Measurements from ENCODE around the gene SAMD3. TPM values are rescaled to one million over a fixed set of nuclear protein-coding genes. Genes with fewer than 3 reads are reported as not detected.

The SAMD3 gene
- total RNA-seq, 4 donors from 2014 or later = 4.0 to 4.4 TPM; not detected in 2

DNA sequence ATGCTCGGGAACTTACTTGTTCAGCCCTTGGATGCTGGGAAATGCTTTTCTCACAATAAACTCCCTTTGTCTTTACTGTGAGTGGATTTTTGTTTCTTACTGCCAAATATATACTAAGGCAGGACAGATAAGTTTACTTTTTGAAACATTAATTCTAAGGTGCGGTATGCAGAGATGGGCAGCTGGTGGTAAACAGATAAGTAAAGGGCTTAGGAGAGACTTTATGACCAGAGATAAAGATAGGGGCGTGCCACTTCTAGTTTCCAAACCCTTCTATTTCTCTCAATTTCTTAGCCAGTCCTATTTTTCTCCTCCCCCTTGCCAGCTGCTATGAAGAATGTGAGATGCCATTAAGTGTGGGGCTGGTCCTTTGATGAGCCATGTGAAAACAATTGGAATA, 16.3 kb downstream of the SAMD3 start:
- Histone ChIP-seq H3K27ac (no peak overlapping the region), H3K36me3 (no peaks in the 10 kb centered on the region), H3K27me3 (no peaks in the 10 kb centered on the region), H3K4me1 (peaks cover 0 to under 1% (median 0%) of the 10 kb centered on the region in 4 donors), H3K4me3 (no peak overlapping the region), H3K9me3 (no peaks in the 10 kb centered on the region)
- DNase-seq = no peak
- intact Hi-C loops (cut with DNase I; ENCODE audit: low total_unique reads) = no loop called here
- TF ChIP-seq EP300 (IDR thresholded peaks at IDR 0.05; ENCODE audit: low read depth) (no peak), POLR2AphosphoS5 (IDR thresholded peaks at IDR 0.05) (no peak), POLR2A (IDR thresholded peaks at IDR 0.05) (no peak)
- TF ChIP-seq, protein P1, sequence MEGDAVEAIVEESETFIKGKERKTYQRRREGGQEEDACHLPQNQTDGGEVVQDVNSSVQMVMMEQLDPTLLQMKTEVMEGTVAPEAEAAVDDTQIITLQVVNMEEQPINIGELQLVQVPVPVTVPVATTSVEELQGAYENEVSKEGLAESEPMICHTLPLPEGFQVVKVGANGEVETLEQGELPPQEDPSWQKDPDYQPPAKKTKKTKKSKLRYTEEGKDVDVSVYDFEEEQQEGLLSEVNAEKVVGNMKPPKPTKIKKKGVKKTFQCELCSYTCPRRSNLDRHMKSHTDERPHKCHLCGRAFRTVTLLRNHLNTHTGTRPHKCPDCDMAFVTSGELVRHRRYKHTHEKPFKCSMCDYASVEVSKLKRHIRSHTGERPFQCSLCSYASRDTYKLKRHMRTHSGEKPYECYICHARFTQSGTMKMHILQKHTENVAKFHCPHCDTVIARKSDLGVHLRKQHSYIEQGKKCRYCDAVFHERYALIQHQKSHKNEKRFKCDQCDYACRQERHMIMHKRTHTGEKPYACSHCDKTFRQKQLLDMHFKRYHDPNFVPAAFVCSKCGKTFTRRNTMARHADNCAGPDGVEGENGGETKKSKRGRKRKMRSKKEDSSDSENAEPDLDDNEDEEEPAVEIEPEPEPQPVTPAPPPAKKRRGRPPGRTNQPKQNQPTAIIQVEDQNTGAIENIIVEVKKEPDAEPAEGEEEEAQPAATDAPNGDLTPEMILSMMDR (IDR thresholded peaks at IDR 0.05) = no peak
- in situ Hi-C loops (cut with MboI; ENCODE audit: low pct_ligation_motif_present in 1 of 4, low pct_unique_long_range_greater_than_20kb in 1 of 4, low sequenced_read_pairs in 3 of 4) = no loop called here
- 64 to 74% methylated on average over 3 of the region's 3 CpGs for WGBS, 2 donors (ENCODE audit: low coverage in 1 of 2)

DNA sequence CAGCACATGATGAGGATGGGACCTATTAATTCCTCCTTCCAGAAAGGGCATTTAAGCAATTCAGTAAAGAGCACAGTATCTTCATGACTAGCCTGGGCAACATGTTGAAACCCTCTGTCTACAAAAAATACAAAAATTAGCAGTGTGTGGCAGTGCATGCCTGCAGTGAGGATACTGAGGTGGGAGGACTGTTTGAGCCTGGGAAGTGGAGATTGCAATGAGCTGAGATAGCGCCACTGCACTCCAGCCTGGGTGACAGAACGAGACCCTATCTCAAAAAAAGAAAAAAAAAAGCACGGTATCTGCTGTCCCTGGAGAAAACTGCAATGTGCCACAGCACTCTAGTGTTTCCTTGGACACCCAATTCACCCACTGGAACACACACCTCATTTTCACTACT, 18.4 kb downstream of the SAMD3 start:
- H3K27me3 ChIP-seq = no peaks in the 10 kb centered on the region
- no peaks in the 10 kb centered on the region for H3K36me3 ChIP-seq
- no peak overlapping the region for H3K27ac ChIP-seq
- no peak for DNase-seq
- intact Hi-C loops (cut with DNase I; ENCODE audit: low total_unique reads) (no loop called here), in situ Hi-C loops (cut with MboI; ENCODE audit: low pct_ligation_motif_present in 1 of 4, low pct_unique_long_range_greater_than_20kb in 1 of 4, low sequenced_read_pairs in 3 of 4) (no loop called here)
- TF ChIP-seq POLR2A (IDR thresholded peaks at IDR 0.05) = no peak
- no peak for TF ChIP-seq POLR2AphosphoS5 (IDR thresholded peaks at IDR 0.05)
- TF ChIP-seq EP300 (IDR thresholded peaks at IDR 0.05; ENCODE audit: low read depth) = no peak
- no peaks in the 10 kb centered on the region for H3K9me3 ChIP-seq
- H3K4me1 ChIP-seq = no peaks in the 10 kb centered on the region
- 52 to 72% methylated on average over 3 of the region's 3 CpGs for WGBS, 2 donors (ENCODE audit: low coverage in 1 of 2)
- H3K4me3 ChIP-seq = no peak overlapping the region

DNA sequence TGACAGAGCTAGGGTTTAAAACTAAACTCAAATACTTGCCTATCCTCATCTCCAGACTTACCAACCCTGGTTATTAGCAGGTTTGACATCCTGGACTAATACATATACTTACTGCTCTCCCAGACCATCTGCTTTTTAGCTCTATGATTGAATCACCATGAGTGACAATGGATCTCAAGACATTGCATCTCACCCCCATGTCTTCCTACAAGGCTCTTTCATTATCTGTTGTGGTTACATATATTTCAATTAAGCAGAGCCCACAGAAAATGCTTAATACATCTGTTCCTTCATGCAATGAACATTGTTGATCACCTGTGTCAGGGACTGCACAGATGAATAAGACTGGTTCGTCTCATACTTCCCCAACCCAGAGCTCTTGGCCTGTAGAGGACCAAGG, 19.4 kb downstream of the SAMD3 start:
- TF ChIP-seq POLR2A (IDR thresholded peaks at IDR 0.05) (no peak), EP300 (IDR thresholded peaks at IDR 0.05; ENCODE audit: low read depth) (no peak), POLR2AphosphoS5 (IDR thresholded peaks at IDR 0.05) (no peak)
- TF ChIP-seq, protein P1 (IDR thresholded peaks at IDR 0.05) = no peak
- Histone ChIP-seq H3K4me3 (no peak overlapping the region), H3K36me3 (no peaks in the 10 kb centered on the region), H3K9me3 (no peaks in the 10 kb centered on the region), H3K27ac (no peak overlapping the region), H3K4me1 (no peaks in the 10 kb centered on the region), H3K27me3 (no peaks in the 10 kb centered on the region)
- in situ Hi-C loops (cut with MboI; ENCODE audit: low pct_ligation_motif_present in 1 of 4, low pct_unique_long_range_greater_than_20kb in 1 of 4, low sequenced_read_pairs in 3 of 4) = no loop called here
- intact Hi-C loops (cut with DNase I; ENCODE audit: low total_unique reads) = no loop called here
- WGBS, 2 donors (ENCODE audit: low coverage in 1 of 2) = 71% methylated on average over 1 of the region's 1 CpG; no CpG with 5 or more reads in 1 of the 2 donors
- no peak for DNase-seq

DNA sequence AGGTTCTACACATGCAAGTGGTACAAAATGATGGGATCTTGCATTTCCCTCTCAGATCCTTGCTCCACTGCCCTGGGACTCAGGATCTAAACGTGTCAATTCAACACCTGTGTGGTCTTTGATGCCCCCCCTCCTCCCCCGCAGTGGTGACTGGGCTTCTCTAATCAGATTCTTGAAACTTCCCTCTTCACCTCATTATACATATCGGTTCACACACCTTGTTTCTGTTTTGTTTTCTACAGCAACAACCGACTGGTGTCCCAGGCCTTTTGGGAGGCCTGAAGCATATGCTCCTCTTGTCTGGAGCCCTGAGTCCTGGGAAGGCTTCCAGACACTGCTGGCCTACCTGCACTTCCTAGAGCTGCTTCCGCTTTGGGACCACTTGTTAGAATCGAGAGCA, 20.0 kb downstream of the SAMD3 start:
- 64 to 71% methylated on average over 6 of the region's 6 CpGs for WGBS, 2 donors (ENCODE audit: low coverage in 1 of 2)
- Histone ChIP-seq H3K27ac (no peak overlapping the region), H3K4me1 (no peaks in the 10 kb centered on the region), H3K36me3 (no peaks in the 10 kb centered on the region), H3K9me3 (no peaks in the 10 kb centered on the region), H3K4me3 (no peak overlapping the region), H3K27me3 (no peaks in the 10 kb centered on the region)
- intact Hi-C loops (cut with DNase I; ENCODE audit: low total_unique reads) (no loop called here), in situ Hi-C loops (cut with MboI; ENCODE audit: low pct_ligation_motif_present in 1 of 4, low pct_unique_long_range_greater_than_20kb in 1 of 4, low sequenced_read_pairs in 3 of 4) (no loop called here)
- TF ChIP-seq POLR2AphosphoS5 (IDR thresholded peaks at IDR 0.05) = no peak
- no peak for TF ChIP-seq POLR2A (IDR thresholded peaks at IDR 0.05)
- TF ChIP-seq EP300 (IDR thresholded peaks at IDR 0.05; ENCODE audit: low read depth) = no peak
- TF ChIP-seq, protein P1 (IDR thresholded peaks at IDR 0.05) = no peak
- peak; percentile 16 for DNase-seq

DNA sequence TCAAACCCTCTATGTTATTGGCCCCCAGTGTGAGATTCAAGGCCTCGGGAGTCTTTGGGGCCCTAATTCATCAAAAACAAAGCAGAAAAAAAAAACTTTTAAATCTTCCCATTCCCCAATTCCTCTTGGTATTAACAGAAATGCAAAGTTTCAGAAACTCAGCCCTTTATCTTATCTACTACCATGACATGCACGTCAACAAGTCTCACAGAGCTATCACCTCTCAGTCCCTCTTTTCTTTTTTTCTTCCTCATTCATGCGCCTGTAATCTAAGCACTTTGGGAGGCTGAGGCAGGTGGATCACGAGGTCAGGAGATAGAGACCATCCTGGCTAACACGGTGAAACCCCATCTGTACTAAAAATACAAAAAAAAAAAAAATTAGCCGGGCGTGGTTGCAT, 22.7 kb downstream of the SAMD3 start:
- intact Hi-C loops (cut with DNase I; ENCODE audit: low total_unique reads) = no loop called here
- no peaks in the 10 kb centered on the region for H3K27me3 ChIP-seq
- no peak for DNase-seq
- H3K4me3 ChIP-seq = no peak overlapping the region
- H3K27ac ChIP-seq = no peak overlapping the region
- in situ Hi-C loops (cut with MboI; ENCODE audit: low pct_ligation_motif_present in 1 of 4, low pct_unique_long_range_greater_than_20kb in 1 of 4, low sequenced_read_pairs in 3 of 4) = no loop called here
- no peaks in the 10 kb centered on the region for H3K9me3 ChIP-seq
- no peaks in the 10 kb centered on the region for H3K4me1 ChIP-seq
- H3K36me3 ChIP-seq = no peaks in the 10 kb centered on the region
- no peak for TF ChIP-seq POLR2A (IDR thresholded peaks at IDR 0.05)
- TF ChIP-seq, protein P1 (IDR thresholded peaks at IDR 0.05) = no peak
- no peak for TF ChIP-seq POLR2AphosphoS5 (IDR thresholded peaks at IDR 0.05)
- no peak for TF ChIP-seq EP300 (IDR thresholded peaks at IDR 0.05; ENCODE audit: low read depth)
- 86 to 97% methylated on average over 6 to 7 of the region's 7 CpGs for WGBS, 2 donors (ENCODE audit: low coverage in 1 of 2)

All from transverse colon (tissue), 4 donors.